ENCODE results near the gene PHOX2A.

DNA sequence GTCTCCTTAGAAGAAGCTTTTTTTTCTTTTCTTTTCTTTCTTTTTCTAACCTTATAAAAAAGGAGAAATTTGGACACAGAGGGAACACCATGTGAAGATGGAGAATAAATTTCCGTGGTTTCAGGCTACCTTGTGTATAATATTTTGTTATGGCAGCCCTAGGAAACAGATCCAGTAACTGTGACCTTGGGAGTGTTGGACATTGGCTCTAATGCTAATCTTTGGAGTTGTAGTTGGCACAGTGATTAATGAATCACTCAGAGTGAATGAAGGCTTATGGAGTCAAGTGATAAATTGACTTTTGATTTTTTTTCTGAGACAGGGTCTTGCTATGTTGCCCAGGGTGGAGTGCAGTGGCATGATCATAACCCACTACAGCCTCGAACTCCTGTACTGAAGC lies 15.5 kb upstream of the PHOX2A start:
- TF ChIP-seq, protein P1, sequence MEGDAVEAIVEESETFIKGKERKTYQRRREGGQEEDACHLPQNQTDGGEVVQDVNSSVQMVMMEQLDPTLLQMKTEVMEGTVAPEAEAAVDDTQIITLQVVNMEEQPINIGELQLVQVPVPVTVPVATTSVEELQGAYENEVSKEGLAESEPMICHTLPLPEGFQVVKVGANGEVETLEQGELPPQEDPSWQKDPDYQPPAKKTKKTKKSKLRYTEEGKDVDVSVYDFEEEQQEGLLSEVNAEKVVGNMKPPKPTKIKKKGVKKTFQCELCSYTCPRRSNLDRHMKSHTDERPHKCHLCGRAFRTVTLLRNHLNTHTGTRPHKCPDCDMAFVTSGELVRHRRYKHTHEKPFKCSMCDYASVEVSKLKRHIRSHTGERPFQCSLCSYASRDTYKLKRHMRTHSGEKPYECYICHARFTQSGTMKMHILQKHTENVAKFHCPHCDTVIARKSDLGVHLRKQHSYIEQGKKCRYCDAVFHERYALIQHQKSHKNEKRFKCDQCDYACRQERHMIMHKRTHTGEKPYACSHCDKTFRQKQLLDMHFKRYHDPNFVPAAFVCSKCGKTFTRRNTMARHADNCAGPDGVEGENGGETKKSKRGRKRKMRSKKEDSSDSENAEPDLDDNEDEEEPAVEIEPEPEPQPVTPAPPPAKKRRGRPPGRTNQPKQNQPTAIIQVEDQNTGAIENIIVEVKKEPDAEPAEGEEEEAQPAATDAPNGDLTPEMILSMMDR (IDR thresholded peaks at IDR 0.05) = no peak
- no peak for TF ChIP-seq EZH2 (IDR thresholded peaks at IDR 0.05; ENCODE audit: borderline replicate concordance, insufficient read depth, low read depth, low read length, poor library complexity, severe bottlenecking)
